ENCODE measurements around the gene C14orf93.

The C14orf93 gene

DNA sequence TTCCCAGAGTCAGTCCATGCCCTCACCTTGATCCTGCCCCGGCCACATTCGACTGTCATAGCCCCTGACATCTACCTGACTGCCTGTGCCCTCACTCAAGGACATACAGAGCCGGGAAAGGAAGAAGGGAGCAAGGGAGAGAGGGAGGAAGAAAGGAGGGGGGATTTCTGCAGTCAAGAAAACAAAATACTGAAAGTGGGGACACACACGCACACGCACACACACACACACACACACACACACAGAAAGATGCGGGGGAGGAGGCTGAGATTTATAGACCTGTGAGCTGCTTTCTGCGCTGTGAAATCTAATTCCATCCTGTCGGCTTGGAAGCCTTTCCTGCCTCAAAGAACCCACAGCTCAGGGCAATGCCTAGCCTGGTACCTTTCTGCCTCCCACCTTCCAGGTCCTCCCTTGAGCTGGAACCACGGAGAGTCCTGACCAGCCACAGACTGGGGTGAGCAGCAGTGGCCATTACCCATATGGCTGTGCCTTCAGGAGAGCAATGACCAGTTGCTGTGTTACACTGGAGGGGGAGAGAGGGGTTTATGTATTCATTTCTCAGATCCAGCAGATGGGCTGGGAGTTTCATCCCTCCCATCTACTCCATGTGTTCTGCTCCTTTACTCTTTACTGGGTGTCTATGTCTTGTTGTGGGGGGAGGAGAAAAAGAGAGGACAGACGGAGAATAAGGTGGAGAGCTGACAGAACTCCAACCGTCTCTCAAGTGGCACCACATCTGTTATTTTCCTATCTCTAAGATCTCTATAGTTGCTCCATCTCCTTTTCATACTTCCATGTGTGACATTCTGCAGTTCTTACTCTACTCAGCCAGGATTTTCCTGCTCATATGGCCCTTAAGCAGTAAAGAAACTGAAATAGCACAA lies 12.9 kb downstream of the C14orf93 start:
- no peak for DNase-seq

DNA sequence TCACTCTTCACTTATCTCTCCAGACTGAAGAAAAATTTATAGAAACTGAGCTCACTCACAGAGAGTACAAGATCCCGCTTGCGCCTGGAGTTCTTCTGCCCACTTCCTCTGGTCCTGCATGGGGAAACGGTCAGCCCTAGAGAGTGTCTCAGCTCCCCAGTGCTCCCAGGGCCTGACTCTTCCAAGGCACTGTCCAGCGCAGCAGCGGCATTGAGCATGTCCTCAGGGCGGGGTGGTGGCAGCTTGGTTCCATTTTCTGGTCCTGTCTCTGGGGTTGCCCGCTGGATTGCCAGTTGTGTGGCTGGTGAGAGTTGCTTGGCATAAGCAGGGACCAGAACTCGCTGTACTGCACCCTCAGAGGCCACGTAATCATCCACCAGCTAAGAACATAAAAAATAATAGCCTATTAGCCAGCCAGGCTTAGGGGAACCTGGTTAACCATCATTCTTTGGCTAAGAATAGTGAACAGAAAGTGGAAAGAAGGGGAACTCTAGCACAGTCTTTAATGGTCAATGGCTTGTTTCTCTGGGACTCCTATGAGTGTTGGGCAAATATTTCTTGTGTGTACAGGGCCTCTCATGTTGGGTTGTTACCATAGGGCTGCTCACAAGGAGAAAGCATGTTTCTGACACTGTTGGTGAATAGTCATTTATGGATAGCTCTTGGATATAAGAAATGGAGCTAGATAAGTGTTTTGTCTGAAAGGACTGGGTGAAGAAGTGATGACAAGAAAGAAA lies 13.9 kb downstream of the C14orf93 start:
- no peak for DNase-seq

DNA sequence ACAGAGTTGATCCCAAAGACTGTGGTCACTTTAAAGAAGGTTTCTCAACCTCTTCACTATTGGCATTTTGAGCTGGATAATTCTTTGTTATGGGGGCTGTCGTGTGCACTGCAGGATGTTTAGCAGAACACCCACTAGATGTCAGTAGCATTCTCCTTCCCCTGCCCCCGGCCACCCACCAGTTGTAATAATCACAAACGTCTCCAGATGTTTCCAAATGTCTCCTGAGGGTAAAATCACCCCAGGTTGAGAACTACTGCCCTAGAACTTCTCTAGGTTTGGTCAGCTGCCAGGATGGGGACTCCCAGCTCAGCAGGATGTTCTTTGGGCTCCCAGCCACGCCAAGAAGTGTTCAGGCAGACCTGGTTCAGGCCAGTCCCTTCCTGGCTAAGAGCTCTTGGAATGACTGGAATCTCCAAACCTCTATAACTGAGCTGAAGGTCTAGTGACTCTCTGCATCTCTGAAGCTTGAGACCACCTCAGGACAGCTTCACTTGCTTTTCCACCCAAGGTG lies 15.1 kb downstream of the C14orf93 start:
- peak in 9 of 56 donors; percentile 2 to 45 (median 6) for DNase-seq

DNA sequence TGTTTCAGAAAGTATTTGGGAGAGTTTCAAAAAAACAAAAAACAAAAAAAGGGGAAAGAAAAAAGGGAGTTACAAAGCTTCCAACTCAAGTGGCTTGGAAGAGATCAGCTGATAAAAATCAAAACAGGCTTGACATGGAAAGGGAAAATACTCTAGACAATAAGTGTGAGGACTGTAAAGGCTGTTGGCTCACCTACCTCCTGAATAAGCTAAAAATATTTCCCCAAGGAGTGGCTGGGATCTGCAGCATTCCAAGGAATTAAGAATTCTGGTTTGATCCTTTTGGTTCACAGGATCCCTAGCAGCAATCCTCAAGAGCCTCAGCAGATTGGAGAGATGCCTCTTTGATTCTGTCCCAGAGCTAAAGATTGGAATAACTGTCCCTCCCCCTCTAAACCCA lies 16.4 kb downstream of the C14orf93 start:
- no peak for DNase-seq

DNA sequence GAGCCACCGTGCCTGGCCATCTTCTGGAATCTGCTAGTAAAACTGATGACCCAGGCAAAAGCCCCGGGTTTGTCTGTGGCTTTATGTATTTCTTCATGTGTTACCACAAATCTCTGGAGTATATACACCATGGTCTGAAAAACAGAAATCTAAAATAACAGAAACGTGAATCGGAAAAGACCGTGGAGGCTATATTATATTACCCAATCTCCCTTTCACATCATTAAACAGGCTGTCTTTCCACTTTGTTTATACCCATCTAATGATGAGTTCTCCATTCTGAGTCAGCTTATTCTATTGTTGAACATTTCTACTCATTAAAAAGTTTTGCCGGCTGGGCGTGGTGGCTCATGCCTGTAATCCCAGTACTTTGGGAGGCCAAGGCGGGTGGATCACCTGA lies 18.1 kb downstream of the C14orf93 start:
- no peak for DNase-seq

DNA sequence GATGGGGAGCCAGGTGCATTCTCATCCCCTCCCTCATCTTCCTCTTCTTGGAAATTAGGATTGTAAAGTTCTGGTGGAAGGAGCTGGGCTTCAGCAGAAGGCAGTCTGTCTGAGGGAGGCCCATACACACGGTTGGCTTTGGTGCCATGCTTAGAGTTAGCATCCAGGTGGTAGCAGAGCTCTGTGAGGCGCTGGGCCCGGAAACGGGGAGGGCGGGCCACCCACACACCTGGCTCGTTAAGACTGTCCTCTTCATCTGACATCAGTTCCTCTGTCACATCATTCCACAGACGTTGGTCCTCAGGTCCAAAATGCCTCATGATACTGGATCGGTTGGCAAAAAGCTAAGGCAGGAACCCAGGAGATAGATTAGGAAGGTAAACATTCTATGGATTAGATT lies 22.7 kb downstream of the C14orf93 start:
- DNase-seq: no peak

DNA sequence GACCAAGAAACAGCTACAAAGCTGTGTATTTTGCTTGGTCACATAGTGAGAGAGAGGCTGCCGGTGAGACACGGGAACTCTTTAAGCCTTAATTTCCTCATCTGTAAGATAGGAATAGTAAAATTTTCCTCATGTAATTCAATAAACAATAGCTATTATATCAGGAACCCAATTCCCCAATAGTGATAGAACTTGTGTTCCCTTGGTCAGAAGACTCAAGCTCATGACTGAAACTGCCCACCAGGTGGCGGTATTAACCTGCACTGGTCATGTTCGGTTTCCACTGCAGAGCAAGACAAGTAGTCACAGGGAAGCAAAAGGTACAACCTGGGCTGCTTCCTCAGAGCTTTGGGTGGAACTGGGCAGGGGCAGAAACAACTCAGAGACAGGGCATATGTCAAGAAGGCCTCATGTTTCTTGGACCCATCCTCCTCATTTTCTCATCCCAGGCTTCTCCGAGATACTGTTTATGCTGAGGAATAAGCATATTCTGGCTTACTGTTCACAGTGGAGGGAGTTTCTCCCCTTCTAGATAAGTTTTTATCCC lies 23.4 kb downstream of the C14orf93 start:
- DNase-seq: peak in 54 of 56 donors; percentile 7 to 95 (median 72)

DNA sequence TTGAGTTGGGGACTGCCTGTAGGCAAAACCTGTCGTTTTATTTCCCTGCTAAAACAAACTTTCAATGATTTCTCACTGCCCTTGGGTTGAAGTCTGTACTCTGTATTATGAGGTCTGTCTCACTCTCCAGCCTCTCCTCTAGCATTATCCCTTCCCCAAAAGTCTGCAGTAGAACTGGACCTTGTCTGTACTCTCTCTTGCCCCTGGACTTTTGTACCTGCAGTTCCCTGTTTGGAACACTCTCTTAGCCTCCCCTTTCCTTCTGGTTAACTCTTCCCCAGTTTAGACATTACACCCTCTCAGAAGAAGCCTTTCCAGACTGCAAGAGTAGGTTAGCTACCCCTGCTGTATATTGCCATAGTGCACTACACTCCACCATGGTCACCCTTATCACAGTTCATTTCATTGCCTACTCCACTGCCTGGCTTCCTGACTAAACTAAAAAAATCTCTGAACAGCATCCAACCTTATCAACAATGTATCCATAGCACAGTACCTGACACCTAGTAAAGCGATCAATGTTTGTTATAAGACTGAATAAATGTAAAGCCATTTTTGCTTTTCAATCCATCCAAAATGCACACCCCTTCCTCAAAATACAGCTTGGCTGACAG lies 23.9 kb downstream of the C14orf93 start:
- no peak for DNase-seq

DNA sequence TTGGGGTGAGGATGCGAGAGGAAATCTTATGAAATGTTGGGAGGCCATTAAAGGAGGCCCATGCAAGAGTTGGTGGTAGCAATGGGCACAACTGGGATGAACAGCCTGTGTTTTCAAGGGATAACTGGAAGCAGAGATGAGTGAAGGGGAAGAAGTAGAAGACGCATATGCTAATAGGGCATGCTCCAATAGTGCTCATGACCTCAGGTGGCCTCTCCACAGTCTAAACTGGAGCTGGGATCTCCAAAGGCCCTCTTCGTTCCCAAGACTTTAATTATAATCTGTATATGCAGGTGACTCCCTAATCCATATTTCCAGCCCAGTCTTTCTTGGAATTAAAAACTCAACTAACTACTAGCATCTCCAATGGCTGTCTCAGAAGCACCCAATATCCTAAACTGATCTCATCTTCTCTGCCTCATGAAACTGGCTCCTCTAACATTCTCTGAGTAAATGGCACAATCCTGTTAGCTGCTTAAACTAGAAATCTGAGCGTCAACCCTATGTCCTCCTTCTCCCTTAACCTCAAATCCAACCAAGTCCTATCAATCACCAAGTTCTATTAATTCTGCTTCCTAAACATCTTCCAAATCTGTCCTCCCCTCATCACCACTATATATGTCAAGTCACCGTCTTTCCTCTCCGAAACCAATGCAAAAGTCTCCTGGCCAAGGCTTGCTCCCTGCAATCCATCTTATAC lies 24.8 kb downstream of the C14orf93 start:
- DNase-seq: no peak

DNA sequence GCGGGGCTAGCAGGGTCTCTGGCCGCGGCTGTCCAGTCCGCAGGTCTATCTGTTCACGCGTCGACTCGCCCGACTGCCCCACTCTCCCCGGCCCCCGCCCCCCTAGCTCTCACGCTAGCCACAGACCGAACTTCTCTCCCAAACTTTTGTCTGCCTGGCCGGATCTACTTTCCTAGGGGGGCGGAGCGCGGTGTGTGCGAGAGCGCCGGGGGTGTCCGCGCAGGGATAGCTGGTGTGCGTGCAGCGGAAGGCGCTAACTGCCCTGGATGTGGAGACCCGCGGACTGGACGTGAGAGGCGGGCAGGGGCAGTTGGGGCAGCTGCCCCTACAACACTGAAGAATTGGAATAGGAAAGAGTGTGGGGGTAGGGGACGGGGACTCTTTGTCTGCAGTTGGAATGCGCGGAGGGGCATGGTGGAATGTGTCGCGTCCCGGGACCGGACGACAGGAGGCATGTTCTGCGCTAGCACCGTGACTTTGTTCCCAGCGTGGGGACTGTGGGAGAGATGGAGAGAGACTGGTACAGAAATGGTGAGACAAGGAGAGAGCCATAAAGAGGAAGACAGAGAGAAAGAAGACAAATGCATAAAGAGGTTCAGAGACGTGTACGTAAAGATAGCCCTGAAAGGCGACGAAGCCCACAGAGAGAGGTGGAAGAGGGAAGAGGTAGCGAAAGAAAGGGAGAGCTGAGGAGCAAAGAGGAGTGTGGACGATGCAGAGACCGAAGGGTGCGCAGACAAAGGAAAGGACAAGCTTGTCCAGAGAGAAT lies 27.3 kb downstream of the C14orf93 start, which contains the start of gene AJUBA:
Gene AJUBA (minus strand): TSS at position 75 of the 769 bp plus-strand sequence. CDS start 285 bp downstream, outside the sequence.
- DNase-seq: peak in 42 of 56 donors; percentile 5 to 77 (median 31)

DNA sequence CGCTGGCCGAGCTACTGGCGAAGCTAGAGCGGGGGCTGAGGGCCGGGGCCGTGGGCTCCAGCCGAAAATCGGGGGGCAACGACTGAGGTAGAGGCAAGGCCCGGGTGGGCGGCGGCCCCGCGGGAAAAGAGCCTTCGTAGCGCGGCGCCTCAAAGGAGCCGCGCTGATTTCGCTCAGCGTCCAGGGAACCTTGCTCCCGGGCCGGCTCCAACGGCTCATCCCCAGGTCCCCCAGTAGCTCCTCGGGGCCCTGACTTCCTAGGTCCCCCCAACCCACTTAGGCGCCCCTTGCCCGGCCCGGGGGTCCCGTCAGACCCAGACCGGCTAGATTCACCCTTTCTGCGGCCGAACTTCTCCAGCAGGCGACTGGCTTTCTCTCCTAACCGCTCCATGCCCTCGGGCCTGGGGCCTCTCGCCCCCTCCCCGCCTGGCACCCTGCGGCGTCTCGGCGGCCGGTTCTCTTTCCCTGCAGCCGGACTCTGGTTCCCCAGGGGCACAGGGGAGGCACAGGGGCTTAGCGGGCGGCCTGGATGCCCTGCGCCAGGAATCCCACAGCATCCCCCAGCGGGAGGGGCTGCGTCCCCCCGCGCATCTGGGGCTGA lies 28.0 kb downstream of the C14orf93 start:
- DNase-seq: no peak

DNA sequence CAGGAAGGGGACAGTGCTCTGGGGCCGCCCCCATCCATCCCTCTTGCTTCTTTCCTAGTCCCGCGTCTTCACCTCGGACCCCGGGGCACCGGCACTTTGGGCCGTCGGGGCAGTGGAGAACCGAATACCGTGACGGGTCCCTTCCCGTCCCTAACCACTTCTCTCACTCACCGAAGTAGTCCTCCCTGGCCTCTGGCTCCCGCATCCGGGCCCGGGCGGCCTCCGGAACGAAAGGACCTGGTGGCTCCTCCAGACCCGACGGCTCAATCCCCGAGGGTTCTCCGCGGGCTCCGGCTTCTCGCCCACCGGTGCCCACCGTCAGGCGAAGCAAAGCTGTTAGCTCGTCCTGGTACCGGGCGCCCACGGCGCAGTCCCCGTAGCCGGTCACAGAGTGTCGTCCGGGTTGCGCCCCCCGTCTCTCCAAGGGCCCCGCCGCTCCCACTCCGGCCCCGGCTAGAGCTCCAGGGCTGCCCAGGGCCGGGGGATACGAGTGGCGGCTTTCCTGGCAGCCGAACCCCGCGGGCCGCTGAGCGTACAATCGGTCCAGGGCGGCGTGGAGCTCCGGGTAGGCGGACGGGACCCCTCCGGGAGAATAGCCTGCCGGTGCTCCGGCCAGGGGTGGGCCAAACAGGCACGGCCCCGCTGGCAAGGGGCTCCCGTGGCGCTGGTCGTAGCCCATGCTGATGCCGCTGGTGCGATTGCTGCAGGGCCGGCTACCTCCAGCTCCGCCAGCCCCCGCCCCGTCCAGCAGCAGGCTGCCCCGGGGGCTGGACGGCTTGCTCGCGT lies 28.7 kb downstream of the C14orf93 start:
- no peak for DNase-seq

DNA sequence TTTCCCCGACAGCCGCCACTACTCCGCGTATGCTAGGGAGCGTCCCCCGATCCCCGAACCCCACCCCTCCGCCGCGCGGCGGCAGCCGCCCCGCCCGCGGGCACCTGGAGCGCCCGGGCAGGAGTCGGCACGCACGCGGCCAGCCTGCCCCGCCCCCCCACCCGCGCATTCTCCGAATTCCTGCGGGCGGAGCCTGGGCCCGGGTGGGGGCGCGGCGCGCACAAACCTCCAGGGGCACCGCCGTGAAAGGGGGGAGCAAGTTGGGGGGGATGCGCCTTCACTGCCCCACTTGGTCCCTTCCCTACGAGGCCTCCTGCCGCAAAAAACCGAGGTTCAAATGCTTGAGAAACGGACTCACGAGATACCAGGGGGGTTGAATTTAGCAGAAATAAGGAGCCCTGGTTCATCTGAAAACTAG lies 29.3 kb downstream of the C14orf93 start:
- DNase-seq: no peak

DNA sequence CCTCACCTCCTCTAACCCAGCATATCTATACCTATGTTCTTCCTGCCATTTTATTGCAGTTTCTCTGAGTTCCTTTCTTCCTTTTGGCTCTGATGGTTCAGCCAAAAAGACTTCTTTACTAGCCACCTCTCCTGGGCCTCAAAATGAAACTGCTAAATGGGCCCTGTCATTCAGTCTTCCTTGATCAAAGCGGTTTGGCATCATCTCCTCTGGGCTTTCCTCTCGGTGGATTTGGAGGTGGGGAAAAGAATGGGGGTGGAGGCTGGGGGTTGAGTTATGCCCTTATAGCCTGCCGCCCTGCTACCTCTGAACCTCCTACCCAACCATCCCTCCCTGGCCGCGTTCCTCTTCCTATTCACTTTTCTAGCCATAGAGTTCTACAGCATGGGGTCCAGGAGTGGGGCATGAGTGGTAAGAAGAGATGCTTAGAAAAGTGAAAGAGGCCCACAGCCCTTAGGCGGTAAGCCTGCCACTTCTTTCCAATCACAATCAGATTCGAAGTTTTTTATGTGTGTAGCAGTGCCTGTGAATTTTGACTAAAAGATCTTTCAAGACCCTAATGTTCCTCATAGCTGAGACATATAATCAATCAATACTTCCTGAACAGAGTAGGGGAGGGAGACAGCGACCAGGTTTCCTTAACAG lies 30.1 kb downstream of the C14orf93 start:
- DNase-seq: no peak

DNA sequence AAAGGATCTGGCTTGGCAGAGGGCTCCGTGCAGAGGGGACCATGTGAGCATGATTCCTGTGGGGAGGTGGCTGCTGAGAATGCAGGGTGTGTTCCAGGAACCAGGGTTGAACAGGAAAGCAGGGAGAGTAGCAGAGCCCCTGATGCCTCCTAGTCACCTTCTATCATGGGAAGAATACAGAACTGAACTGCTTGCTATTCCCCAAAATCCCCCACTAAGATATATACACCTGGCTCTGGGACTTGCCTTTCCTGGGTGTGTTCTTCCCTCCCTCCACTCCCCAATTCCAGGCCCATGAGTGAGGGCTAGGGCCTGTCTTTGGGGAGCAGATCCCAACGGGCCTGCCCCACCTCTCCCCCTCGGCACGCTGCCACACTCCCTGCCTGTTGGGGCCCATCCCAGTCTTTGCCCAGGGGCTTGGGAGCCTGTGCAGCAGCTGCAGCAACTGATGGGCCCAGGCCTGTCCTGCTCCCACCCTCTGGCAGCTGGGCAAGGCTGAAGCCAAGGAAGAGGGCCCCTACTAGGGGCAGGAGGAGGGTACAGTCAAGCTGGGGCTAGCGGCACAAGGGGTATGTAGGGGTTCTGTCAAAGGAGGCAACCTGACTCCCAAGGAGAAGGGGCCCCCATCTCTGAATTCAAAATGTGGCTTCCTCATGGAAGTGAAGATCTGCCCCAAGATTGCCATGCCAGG lies 30.8 kb downstream of the C14orf93 start:
- DNase-seq: no peak

DNA sequence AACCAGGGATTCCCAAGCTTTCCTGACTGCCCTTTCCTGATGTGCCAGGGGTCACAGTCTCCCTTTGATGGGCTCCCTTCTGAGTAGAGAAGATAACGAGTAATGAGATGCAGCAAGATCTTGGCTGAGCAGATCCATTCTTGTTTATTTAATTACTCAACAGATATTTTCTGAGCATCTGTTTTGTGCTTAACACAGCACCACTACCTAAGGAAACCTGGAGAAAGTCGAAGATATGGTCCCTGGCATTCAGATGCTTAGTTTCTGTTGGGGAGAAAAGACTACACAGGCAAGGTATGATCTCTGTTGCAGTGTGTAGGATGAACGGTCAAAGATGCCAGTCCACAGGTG lies 31.5 kb downstream of the C14orf93 start:
- DNase-seq: no peak

DNA sequence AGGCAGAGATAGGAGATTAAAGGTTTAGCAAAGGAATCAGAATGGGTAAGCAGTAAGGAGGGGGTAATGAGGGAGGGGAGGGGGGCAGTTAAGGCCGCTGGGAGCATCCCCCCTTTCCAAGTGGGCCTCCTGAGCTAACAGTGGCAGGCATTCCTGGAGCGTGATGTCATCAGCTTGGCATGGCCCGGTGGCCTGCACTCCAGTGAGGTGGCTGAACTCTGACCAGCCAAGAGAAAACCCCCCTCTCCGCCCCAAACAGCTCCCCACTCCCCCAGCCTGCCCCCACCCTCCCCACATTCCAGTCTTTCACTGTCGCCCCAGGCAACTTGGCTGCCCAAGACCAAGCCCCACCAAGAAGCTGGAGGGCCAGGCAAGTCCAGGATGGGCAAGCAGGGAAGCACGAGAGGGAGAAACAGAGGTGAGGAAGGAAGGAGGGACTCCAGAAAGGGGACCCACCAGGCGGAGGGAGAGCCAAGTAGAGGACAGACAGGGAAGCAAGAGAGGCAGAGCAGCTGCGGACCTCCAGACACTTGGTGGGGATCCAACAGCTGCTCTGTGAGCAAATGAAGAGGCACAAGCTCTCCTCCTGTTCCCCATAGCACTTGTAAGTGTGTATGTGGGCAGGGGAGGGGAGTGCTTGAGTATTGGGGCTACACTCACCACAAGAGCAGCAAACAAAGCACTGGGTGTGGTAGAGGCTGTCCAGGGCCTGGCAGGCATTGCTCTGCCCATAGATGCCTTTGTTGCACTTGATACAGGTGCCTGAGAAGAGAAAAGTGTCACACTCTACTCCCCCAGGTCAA lies 32.1 kb downstream of the C14orf93 start:
- peak in 2 of 56 donors; percentile 5 to 26 for DNase-seq

Data from nucleus accumbens (tissue), 56 donors.